Measurements from ENCODE around the gene WDR90.

WDR90 gene

DNA sequence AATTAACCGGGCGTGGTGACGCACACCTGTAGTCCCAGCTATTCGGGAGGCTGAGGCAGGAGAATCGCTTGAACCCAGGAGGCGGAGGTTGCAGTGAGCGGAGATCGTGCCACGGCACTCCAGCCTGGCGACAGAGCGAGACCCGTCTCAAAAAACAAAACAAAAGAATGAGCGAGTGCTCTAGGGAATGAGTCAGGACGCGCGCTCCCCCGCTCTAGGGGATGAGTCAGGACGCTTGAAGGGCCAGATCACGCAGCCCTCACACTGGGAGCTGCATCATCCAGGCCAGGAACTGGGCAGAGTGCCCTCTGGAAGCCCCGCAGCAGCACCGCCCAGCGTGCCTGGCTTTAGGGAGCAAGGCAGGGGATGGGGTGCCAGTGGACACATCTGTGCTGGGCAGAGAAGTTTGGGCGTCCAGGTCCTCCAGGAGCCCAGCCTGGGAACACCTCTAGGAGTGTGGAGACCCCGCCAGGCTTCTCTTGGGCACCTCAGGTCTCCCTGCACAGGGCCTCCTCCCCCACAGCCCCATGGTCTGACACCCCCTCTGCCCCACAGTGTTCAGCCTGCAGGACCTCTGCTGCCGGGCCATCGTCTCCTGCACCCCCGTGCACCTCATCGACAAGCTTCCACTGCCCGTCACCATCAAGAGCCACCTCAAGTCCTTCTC is 22.2 kb upstream of the WDR90 start:
- DNase-seq, result no peak

GRCh38 chr16:627454-628239 is 21.5 kb upstream of the WDR90 start:
- DNase-seq, result no peak

GRCh38 chr16:628321-629061 is 20.7 kb upstream of the WDR90 start:
- DNase-seq, result no peak

DNA sequence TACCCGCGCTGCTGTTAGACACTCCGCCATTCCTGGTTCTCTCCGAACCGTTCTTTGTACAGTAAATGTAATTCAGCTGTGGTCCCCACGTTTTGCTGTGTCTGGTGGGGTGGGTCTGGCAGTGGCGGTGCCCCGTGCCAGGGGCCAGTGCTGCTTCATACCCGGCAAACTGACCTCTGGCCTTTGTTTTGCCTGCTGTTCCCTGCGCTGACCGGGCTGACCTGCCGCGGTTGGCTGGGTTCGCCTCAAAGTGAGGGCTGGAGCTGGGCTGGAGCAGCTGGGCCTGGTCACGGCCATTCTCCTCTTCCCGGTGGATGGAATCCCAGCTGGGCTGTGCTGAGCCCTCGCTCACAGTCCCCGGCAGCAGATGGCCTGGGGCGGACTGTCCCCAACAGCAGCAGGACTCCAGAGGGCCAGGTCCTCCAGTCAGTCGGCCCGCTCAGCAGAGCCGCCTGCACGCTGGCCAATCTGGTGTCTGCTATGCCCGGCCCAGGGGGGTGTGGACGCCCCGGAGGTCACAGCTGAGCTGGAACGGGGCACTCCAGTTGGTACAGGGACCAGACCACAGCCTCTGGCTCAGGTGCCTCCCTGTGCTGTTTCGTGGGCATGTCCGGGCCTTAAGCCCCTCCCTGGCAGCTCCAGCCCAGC is 19.9 kb upstream of the WDR90 start:
- DNase-seq, result no peak

DNA sequence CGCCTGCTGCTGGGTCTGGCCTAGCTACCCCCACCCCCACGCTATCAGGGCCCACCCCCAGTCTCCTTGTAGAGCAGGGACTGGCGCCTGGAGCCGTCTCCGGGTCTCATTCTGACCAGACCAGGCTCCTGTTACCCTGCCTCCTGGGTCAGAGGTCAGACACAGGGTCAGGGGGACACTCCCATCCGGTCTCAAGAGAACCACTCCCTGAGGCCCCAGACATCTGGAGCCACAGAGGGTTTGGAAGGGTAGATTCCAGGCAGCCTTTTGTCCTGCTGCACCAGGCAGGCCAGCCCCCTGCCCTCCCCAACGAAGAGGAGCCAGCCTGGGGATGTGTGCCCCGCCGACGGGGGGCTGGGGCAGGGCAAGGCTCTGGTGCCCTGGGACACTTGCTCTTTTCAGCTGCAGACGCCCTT is 19.3 kb upstream of the WDR90 start:
- DNase-seq, result no peak

DNA sequence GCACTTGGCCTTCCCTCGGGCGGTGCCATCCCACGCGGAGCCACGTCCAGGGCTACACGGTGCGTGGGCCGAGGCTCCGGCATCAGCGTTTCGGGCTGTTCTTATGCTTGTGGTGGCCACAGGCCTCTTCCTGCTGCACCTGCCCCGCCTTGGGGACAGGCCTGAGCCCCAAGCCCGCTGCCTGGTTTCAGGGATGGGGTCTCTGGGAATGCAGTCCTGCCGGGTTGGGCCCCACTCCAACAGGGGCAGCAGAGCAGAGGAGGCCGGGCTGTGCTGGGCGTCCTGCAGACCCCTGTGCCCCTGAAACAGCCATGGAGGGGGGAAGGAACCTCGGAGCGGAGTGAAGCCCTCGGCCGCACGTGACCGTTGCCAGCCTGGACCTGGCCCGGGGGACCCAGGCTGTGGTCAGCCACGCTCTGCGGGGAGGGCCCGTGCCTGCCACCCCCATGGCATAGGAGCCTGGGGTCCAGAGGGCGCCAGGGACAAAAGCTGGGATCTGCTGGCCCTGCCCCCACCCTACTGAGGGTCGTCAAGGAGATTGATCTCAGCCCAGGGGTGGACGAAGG is 18.8 kb upstream of the WDR90 start:
- DNase-seq, result no peak

DNA sequence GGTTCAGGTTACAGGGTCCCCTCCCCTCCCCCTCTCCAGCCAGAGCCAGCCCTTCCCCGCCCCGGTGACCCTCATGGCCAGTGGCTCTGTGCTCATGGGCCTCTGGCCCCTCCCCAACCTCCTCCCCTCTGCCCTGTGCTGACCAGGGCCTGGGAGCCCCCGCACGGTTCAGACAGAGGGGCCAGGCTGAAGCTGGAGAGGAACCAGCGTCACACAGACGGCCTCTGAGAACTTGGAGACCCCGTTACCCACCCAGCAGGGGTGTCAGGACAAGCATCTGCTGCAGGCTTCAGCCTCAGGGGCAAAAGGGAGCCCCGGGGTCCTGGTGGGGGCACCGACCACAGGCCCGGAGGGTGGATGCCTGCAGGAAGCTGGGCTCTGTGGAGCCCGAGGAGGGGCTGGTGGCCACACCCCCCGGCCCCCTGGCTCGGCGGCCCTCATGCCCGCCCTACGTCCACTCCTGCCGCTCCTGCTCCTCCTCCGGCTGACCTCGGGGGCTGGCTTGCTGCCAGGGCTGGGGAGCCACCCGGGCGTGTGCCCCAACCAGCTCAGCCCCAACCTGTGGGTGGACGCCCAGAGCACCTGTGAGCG is 18.3 kb upstream of the WDR90 start, which contains the start of gene WFIKKN1:
Gene WFIKKN1 (plus strand): TSS at position 171 of the 591 bp plus-strand sequence. CDS start 269 bp downstream, at position 440.
- DNase-seq, result no peak

GRCh38 chr16:631808-632358 is 17.3 kb upstream of the WDR90 start:
- DNase-seq, result no peak

GRCh38 chr16:632486-633335 is 16.5 kb upstream of the WDR90 start:
- DNase-seq, result no peak

DNA sequence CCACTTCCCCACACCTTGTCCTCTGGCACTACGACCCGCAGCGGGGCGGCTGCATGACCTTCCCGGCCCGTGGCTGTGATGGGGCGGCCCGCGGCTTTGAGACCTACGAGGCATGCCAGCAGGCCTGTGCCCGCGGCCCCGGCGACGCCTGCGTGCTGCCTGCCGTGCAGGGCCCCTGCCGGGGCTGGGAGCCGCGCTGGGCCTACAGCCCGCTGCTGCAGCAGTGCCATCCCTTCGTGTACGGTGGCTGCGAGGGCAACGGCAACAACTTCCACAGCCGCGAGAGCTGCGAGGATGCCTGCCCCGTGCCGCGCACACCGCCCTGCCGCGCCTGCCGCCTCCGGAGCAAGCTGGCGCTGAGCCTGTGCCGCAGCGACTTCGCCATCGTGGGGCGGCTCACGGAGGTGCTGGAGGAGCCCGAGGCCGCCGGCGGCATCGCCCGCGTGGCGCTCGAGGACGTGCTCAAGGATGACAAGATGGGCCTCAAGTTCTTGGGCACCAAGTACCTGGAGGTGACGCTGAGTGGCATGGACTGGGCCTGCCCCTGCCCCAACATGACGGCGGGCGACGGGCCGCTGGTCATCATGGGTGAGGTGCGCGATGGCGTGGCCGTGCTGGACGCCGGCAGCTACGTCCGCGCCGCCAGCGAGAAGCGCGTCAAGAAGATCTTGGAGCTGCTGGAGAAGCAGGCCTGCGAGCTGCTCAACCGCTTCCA is 15.7 kb upstream of the WDR90 start:
- no peak for DNase-seq

DNA sequence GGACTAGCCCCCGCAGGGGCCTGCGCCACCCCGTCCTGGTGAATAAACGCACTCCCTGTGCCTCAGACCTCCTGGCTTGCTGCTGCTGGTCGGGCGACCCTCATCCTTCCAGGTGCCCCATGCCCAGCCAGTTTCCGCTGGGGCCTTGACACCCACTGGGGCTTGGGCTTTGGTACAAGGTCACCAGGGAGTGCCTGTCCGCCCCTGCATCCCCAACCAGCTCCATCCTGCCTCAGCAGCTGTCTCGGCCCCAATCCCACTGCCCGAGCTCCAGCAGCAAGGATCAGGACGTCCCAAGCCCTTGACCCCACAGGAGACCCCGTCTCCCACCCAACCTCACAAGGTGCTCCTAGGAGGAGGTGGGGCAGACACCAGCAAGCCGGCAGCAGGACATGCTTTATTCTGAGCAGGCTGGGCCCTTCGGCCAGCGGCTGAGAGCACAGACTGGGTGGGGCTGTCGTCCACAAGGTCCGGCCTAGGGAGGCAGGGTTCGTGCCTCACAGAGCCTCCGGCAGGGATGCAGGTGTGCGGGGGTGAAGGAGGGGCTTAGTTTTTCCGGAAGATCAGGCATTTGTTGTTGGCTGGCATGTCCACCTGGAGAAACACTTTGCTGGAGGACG is 15.0 kb upstream of the WDR90 start:
- no peak for DNase-seq

GRCh38 chr16:634996-635395 is 14.2 kb upstream of the WDR90 start:
- DNase-seq, result no peak

DNA sequence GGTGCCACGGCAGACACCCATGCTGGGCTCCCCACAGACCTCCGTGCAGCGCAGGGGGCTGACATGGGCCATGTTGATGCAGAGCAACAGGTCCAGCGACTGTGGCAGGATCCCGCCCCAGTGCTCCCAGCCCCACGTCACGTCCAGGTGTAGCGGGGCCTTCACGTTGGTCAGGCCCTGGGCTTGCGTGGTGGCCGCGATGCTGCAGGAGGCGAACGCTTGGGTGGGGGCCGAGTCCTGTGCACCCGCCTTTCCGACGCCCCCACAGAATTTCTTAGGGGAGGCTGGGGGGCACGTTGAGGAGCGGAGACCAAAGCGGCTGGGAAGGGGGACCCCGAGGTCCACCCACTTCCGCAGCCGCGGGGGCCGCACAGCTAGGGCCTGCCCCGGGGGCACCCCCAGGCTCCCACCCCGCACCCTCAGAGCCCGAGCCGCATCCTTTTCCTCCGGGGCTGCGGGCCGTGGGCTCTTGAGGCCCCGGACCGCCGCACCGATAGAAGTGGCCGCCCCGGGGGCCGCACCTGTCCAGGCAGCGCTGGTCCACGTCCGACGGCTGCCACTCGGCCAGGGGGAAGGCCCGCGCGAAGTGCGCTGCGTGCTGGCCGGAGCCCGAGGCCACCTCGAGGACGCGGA is 13.5 kb upstream of the WDR90 start:
- no peak for DNase-seq

GRCh38 chr16:636206-637080 is 12.7 kb upstream of the WDR90 start, which contains the start of gene METTL26:
Gene METTL26, minus strand, starts transcription at chr16:636305. Its CDS starts 15 bp downstream, at chr16:636290.
- peak; percentile 91 for DNase-seq

GRCh38 chr16:637081-638018 is 11.8 kb upstream of the WDR90 start:
- no peak for DNase-seq

DNA sequence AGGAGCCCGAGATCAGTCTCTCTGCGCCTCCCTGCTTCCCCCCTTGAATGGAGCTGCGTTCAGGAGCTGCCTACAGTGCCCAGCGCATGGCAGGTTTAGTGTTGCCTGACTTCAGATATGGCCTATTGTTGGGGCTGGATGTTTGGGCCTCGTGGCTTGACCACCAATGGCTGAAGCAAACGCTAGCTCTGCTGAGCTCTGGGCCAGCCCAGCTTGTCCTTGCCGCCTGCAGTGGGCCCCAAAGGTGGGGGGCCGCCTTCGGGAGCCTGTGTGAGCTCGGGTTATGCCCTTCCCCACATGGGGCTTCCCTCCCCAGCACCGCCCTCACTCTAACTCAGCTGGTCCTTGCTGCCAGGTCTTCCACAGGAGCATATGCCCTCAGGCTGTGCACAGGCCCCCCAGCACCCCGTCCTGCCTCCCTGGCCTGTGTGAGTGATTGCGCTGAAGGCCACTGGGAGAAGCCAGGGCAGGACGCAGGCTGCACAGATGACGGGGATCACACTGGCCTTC is 11.1 kb upstream of the WDR90 start:
- DNase-seq, result no peak

DNA sequence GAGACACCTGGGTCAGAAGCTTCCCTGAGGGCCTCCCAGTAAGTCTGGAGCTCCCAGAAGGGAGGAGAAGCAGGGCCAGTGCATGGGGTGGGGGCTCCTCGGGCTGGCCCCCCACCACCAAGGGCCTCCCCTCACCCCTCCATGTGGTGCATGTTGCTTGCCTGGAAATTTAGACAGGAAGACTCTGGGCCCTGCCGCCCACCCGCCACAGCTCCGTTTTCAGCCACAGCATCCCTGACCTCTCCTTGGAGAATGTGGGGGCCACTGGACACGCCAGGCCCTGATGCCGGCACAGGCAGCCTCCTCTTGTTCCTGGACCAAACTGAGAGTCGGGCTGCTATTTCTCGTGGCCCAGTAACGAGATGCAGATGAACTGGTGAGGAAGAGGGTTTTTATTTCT is 10.3 kb upstream of the WDR90 start:
- no peak for DNase-seq

All from central memory CD4-positive, alpha-beta T cell (primary cell).